ENCODE measurements around the gene HOXC11.

DNA sequence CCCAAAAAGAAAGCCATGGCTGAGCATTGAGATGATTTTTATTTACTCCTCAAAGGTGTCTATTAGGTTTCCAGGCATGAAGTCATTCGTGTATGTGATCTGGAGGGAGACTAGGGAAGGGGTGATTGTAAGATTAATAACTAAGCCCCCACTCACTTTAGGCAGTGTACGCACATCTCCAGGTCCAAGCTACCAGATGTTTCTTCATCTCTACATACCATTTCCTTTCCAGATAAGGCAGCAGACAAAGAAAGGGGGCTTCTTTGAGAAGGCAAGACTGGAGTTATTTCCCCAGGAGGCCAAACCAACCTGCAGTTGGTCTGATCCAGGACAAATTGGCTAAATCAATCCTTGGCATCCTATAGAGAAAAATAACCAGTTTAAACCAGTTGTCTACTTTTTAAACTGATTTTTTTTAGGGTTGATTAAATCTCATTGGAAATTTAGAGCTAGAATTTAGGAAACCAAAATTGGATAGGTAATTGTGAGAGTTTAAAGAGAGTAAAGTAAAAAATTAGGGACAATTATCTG lies 30.4 kb upstream of the HOXC11 start:
- no peak for TF ChIP-seq YY1 (IDR thresholded peaks at IDR 0.05; ENCODE audit: insufficient read depth, insufficient read length)
- no peak for TF ChIP-seq SUZ12 (IDR thresholded peaks at IDR 0.05; ENCODE audit: extremely low read depth, insufficient read depth, insufficient read length)
